Heart left ventricle (tissue), 13 donors: ENCODE data around the gene DNAH7.

Source experiments
- CTCF ChIP-seq, 12 donors: fragments of 200-600 bp; sonication (generic) in 4 of 12; IDR thresholded peaks; one replicate each; pipeline versions ENCODE4 v1.5.0 to v1.8.0; 2018 to 2022; ENCODE audit warnings: antibody characterized with exemption in 12 of 12, mild to moderate bottlenecking in 5 of 12
- POLR2A ChIP-seq, 2 donors: fragments of 450-650 bp; IDR thresholded peaks; one replicate each; pipeline ENCODE4 v1.6.1; 2017; ENCODE audit warnings: antibody characterized with exemption in 2 of 2, mild to moderate bottlenecking in 2 of 2, moderate library complexity in 2 of 2
- donor health status: ischemic (EF 13 %, LVEDD 7.1; RV severe dilation, severe dysfunction).
- donor health status: DM: no; HTN: yes; CAD: no.
- donor health status: DM: no; HTN: no; CAD: no.
- donor health status: ischemic (EF 25% LVEDD 6.9; RV normal size, moderate dysfunction).
- donor health status: ischemic (EF 25% LVEDD 5.7; RV mildly dilated, moderate dysfunction).
- donor health status: ischemic (EF 35%, LVEDD 5.7; RV mildly dilated, moderate dysfunction).
- donor health status: nonischemic (EF 11% LVEDD 7.7; RV severe dilation, severe dysfunction).
- donor health status: DM: yes; HTN: yes; CAD: no.
- donor health status: PGD.
- donor health status: ischemic (EF 29% LVEDD 5.4; RV normal size, mild dysfunction).
- donor health status: nonischemic (EF 23%, LVEDD 6.1; RV moderate dilation, normal function).

GRCh38 chr2:195984923-195985726 is 83.5 kb downstream of the DNAH7 start:
- TF ChIP-seq CTCF (IDR thresholded peaks at IDR 0.05): no peak
- TF ChIP-seq POLR2A (IDR thresholded peaks at IDR 0.05): no peak
